SK-N-SH treated with all-trans-retinoic acid at 6 μM for 48 hours (cell line): ENCODE results near the gene HOXB1.

Source experiments
- ATAC-seq: fragments of 200-7000 bp; cut with Tn5 transposase; 3 replicates; pipeline ENCODE4 v1.9.1; 2020; ENCODE audit warnings: mild to moderate bottlenecking, moderate library complexity
- ARNTL ChIP-seq: fragments of 450-650 bp; formaldehyde crosslinking; IDR thresholded peaks from 2 replicates; pipeline ENCODE4 v1.5.0; 2020; ENCODE audit warnings: low read depth, mild to moderate bottlenecking, moderate library complexity, borderline replicate concordance
- BACH2 ChIP-seq: fragments of 250-450 bp; sonication (Bioruptor Pico); IDR thresholded peaks from 2 replicates; pipeline ENCODE4 v1.9.0; 2021; ENCODE audit warnings: mild to moderate bottlenecking, borderline replicate concordance
- CREB5 ChIP-seq: fragments of 250-450 bp; sonication (Bioruptor Pico); IDR thresholded peaks from 2 replicates; pipeline ENCODE4 v1.5.1; 2020; ENCODE audit warnings: low read depth, mild to moderate bottlenecking, moderate library complexity
- CSDC2 ChIP-seq: fragments of 250-450 bp; sonication (Bioruptor Pico); IDR thresholded peaks from 2 replicates; pipeline ENCODE4 v1.5.0; 2020; ENCODE audit warnings: mild to moderate bottlenecking, moderate library complexity
- CSRNP3 ChIP-seq: fragments of 250-450 bp; sonication (Bioruptor Pico); IDR thresholded peaks from 2 replicates; pipeline ENCODE4 v1.5.1; 2021; ENCODE audit warnings: mild to moderate bottlenecking, moderate library complexity
- ESRRG ChIP-seq: fragments of 250-450 bp; sonication (Bioruptor Pico); IDR thresholded peaks from 2 replicates; pipeline ENCODE4 v1.6.1; 2021; ENCODE audit warnings: mild to moderate bottlenecking
- GLIS3 ChIP-seq: fragments of 250-450 bp; sonication (Bioruptor Pico); IDR thresholded peaks from 2 replicates; pipeline ENCODE4 v1.5.0; 2020; ENCODE audit warnings: mild to moderate bottlenecking, moderate library complexity
- ISL1 ChIP-seq: fragments of 250-450 bp; sonication (Bioruptor Pico); IDR thresholded peaks from 2 replicates; pipeline ENCODE4 v2.1.2; 2022; ENCODE audit warnings: mild to moderate bottlenecking, moderate library complexity
- OSR1 ChIP-seq: fragments of 250-450 bp; sonication (Bioruptor Pico); IDR thresholded peaks from 2 replicates; pipeline ENCODE4 v1.8.0; 2022; ENCODE audit warnings: moderate library complexity, mild to moderate bottlenecking, inconsistent platforms
- PATZ1 ChIP-seq: fragments of 250-450 bp; sonication (Bioruptor Pico); IDR thresholded peaks from 2 replicates; pipeline ENCODE4 v1.8.0; 2020; ENCODE audit warnings: mild to moderate bottlenecking, moderate library complexity, borderline replicate concordance
- POU6F1 ChIP-seq: fragments of 250-450 bp; sonication (Bioruptor Pico); IDR thresholded peaks from 2 replicates; pipeline ENCODE4 v1.8.0; 2021; ENCODE audit warnings: low read depth, mild to moderate bottlenecking, moderate library complexity, borderline replicate concordance
- PPARA ChIP-seq: fragments of 250-450 bp; sonication (Bioruptor Pico); IDR thresholded peaks from 2 replicates; pipeline ENCODE4 v1.5.0; 2020; ENCODE audit warnings: mild to moderate bottlenecking, borderline replicate concordance
- RARB ChIP-seq: fragments of 250-450 bp; sonication (Bioruptor Pico); IDR thresholded peaks from 2 replicates; pipeline ENCODE4 v1.8.0; 2021; ENCODE audit warnings: mild to moderate bottlenecking, moderate library complexity
- SNAI2 ChIP-seq: fragments of 250-450 bp; sonication (Bioruptor Pico); IDR thresholded peaks from 2 replicates; pipeline ENCODE4 v1.5.0; 2020; ENCODE audit warnings: mild to moderate bottlenecking, moderate library complexity
- TCF4 ChIP-seq: fragments of 250-450 bp; sonication (Bioruptor Pico); IDR thresholded peaks from 2 replicates; pipeline ENCODE4 v1.8.0; 2021; ENCODE audit warnings: mild to moderate bottlenecking, moderate library complexity, borderline replicate concordance
- TOX ChIP-seq: fragments of 250-450 bp; sonication (Bioruptor Pico); IDR thresholded peaks from 2 replicates; pipeline ENCODE4 v1.8.0; 2021; ENCODE audit warnings: mild to moderate bottlenecking, moderate library complexity, borderline replicate concordance
- ZC3H10 ChIP-seq: fragments of 250-450 bp; sonication (Bioruptor Pico); IDR thresholded peaks from 2 replicates; pipeline ENCODE4 v1.5.1; 2021; ENCODE audit warnings: mild to moderate bottlenecking, moderate library complexity
- ZFP3 ChIP-seq: fragments of 250-450 bp; sonication (Bioruptor Pico); IDR thresholded peaks from 2 replicates; pipeline ENCODE4 v1.5.0; 2020; ENCODE audit warnings: mild to moderate bottlenecking, moderate library complexity
- ZFP30 ChIP-seq: fragments of 450-650 bp; formaldehyde crosslinking; IDR thresholded peaks from 2 replicates; pipeline ENCODE4 v1.5.0; 2022; ENCODE audit warnings: mild to moderate bottlenecking, moderate library complexity
- ZNF565 ChIP-seq: fragments of 450-650 bp; formaldehyde crosslinking; conservative IDR thresholded peaks from 2 replicates; pipeline ENCODE4 v1.5.0; 2020; ENCODE audit warnings: low read depth, mild to moderate bottlenecking, moderate library complexity
- ZNF70 ChIP-seq: fragments of 450-650 bp; formaldehyde crosslinking; IDR thresholded peaks from 2 replicates; pipeline ENCODE4 v1.5.0; 2020; ENCODE audit warnings: mild to moderate bottlenecking, moderate library complexity
- ZNF8 ChIP-seq: fragments of 450-650 bp; formaldehyde crosslinking; IDR thresholded peaks from 2 replicates; pipeline ENCODE4 v1.5.0; 2020; ENCODE audit warnings: mild to moderate bottlenecking, moderate library complexity

Gene HOXB1

GRCh38 chr17:48528936-48529682, 1.7 kb downstream of the HOXB1 start:
- TF ChIP-seq TCF4 (CRISPR knock-in tag), result no peak
- no peak for TF ChIP-seq CREB5
- TF ChIP-seq ZNF8 (CRISPR knock-in tag), result no peak
- TF ChIP-seq PPARA (CRISPR knock-in tag), result no peak
- TF ChIP-seq ESRRG (CRISPR knock-in tag), result no peak
- TF ChIP-seq CSDC2, result no peak
- TF ChIP-seq GLIS3 (CRISPR knock-in tag), result no peak
- TF ChIP-seq TOX (CRISPR knock-in tag), result no peak
- TF ChIP-seq POU6F1 (CRISPR knock-in tag), result no peak
- no peak for TF ChIP-seq BACH2 (CRISPR knock-in tag)
- TF ChIP-seq ZC3H10 (CRISPR knock-in tag), result no peak
- no peak for TF ChIP-seq ZFP3 (CRISPR knock-in tag)
- TF ChIP-seq CSRNP3 (CRISPR knock-in tag), result no peak
- no peak for TF ChIP-seq SNAI2 (CRISPR knock-in tag)
- no peak for TF ChIP-seq ZFP30
- TF ChIP-seq PATZ1, result no peak
- TF ChIP-seq ISL1 (CRISPR knock-in tag), result no peak
- ATAC-seq, result no peak

- TF ChIP-seq TCF4 (CRISPR knock-in tag), result no peak
- no peak for TF ChIP-seq TOX (CRISPR knock-in tag)
- no peak for TF ChIP-seq PATZ1
- TF ChIP-seq ZNF8 (CRISPR knock-in tag), result no peak
- no peak for TF ChIP-seq RARB
- no peak for TF ChIP-seq ARNTL (CRISPR knock-in tag)
- no peak for TF ChIP-seq CSDC2
- no peak for TF ChIP-seq OSR1
- no peak for TF ChIP-seq POU6F1 (CRISPR knock-in tag)
- no peak for TF ChIP-seq ZNF565
- TF ChIP-seq ZNF70 (CRISPR knock-in tag), result no peak
- ATAC-seq, result no peak
Measured at GRCh38 chr17:48528153-48528935, 2.5 kb downstream of the HOXB1 start.
